Loucy (cell line): ENCODE results near the gene LRRC27.

Experiments used
- H2AFZ ChIP-seq: fragments of 200-600 bp; sonication (generic); 2 replicates; pipeline ENCODE4 v1.6.0; 2016; ENCODE audit warnings: antibody characterized with exemption, mild to moderate bottlenecking, low read length, moderate library complexity
- H3F3A ChIP-seq: fragments of 200-600 bp; 2 replicates; pipeline ENCODE4 v1.6.0; 2016; ENCODE audit warnings: antibody characterized with exemption, low read depth, mild to moderate bottlenecking
- H3K27me3 ChIP-seq: fragments of 200-600 bp; sonication (generic); 2 replicates; pipeline ENCODE4 v1.6.1; 2014; ENCODE audit warnings: low read length, mild to moderate bottlenecking; ENCODE audit not compliant: insufficient read depth, poor library complexity, severe bottlenecking
- H3K36me3 ChIP-seq: fragments of 200-600 bp; sonication (generic); 2 replicates; pipeline ENCODE4 v1.6.1; 2016; ENCODE audit warnings: low read length; ENCODE audit not compliant: insufficient read depth
- H3K4me1 ChIP-seq: fragments of 200-600 bp; sonication (generic); 2 replicates; pipeline ENCODE4 v1.5.1; 2014; ENCODE audit warnings: low read length, mild to moderate bottlenecking; ENCODE audit not compliant: insufficient read depth, poor library complexity, severe bottlenecking
- H3K4me2 ChIP-seq: fragments of 200-600 bp; sonication (generic); 2 replicates; pipeline ENCODE4 v1.6.0; 2014; ENCODE audit warnings: antibody characterized with exemption, low read length, low read depth, mild to moderate bottlenecking; ENCODE audit not compliant: poor library complexity, severe bottlenecking
- H3K4me3 ChIP-seq: fragments of 200-600 bp; sonication (generic); 2 replicates; pipeline ENCODE4 v1.5.1; 2014; ENCODE audit warnings: low read length, mild to moderate bottlenecking, mixed read lengths; ENCODE audit not compliant: poor library complexity, severe bottlenecking
- H3K79me2 ChIP-seq: fragments of 200-600 bp; sonication (generic); 2 replicates; pipeline ENCODE4 v1.6.1; 2014; ENCODE audit warnings: low read length; ENCODE audit not compliant: insufficient read depth
- H3K9ac ChIP-seq: fragments of 200-600 bp; sonication (generic); 2 replicates; pipeline ENCODE4 v1.6.0; 2014; ENCODE audit warnings: mild to moderate bottlenecking, low read depth, low read length, moderate library complexity; ENCODE audit not compliant: poor library complexity, severe bottlenecking
- H3K9me2 ChIP-seq: fragments of 200-600 bp; sonication (generic); replicated peaks from 2 replicates; pipeline ENCODE4 v1.6.1; 2016; ENCODE audit warnings: low read depth, low read length, mixed read lengths
- H3K9me3 ChIP-seq: fragments of 200-600 bp; sonication (generic); 2 replicates; pipeline ENCODE4 v1.6.1; 2014; ENCODE audit warnings: mild to moderate bottlenecking, antibody characterized with exemption, low read length, low read depth; ENCODE audit not compliant: insufficient read depth
- H4K20me1 ChIP-seq: fragments of 200-600 bp; sonication (generic); 2 replicates; pipeline ENCODE4 v1.6.0; 2014; ENCODE audit warnings: antibody characterized with exemption, low read length, mild to moderate bottlenecking; ENCODE audit not compliant: insufficient read depth, poor library complexity, severe bottlenecking
- EZH2phosphoT487 ChIP-seq: fragments of 200-600 bp; IDR thresholded peaks from 2 replicates; pipeline ENCODE4 v1.6.1; 2018; ENCODE audit warnings: antibody characterized with exemption, mild to moderate bottlenecking, moderate library complexity, borderline replicate concordance
- TF ChIP-seq, protein P1 (sequence below): fragments of 200-600 bp; sonication (generic); conservative IDR thresholded peaks from 2 replicates; pipeline ENCODE4 v1.5.1; 2014; ENCODE audit warnings: mild to moderate bottlenecking, antibody characterized with exemption, low read length

LRRC27 gene

GRCh38 chr10:132368391-132368790 is 36.4 kb downstream of the LRRC27 start:
- Histone ChIP-seq H3K4me1 (no peaks in the 10 kb centered on the region), H3K9ac (no peak overlapping the region), H3K9me3 (no peaks in the 10 kb centered on the region), H4K20me1 (no peaks in the 10 kb centered on the region), H3K36me3 (no peaks in the 10 kb centered on the region), H3K4me2 (no peak overlapping the region), H3F3A (no peaks in the 10 kb centered on the region), H3K9me2 (no peaks in the 10 kb centered on the region), H3K4me3 (no peak overlapping the region), H3K27me3 (no peaks in the 10 kb centered on the region), H3K79me2 (no peaks in the 10 kb centered on the region), H2AFZ (no peak overlapping the region)
- no peak for TF ChIP-seq EZH2phosphoT487
- TF ChIP-seq, protein P1, sequence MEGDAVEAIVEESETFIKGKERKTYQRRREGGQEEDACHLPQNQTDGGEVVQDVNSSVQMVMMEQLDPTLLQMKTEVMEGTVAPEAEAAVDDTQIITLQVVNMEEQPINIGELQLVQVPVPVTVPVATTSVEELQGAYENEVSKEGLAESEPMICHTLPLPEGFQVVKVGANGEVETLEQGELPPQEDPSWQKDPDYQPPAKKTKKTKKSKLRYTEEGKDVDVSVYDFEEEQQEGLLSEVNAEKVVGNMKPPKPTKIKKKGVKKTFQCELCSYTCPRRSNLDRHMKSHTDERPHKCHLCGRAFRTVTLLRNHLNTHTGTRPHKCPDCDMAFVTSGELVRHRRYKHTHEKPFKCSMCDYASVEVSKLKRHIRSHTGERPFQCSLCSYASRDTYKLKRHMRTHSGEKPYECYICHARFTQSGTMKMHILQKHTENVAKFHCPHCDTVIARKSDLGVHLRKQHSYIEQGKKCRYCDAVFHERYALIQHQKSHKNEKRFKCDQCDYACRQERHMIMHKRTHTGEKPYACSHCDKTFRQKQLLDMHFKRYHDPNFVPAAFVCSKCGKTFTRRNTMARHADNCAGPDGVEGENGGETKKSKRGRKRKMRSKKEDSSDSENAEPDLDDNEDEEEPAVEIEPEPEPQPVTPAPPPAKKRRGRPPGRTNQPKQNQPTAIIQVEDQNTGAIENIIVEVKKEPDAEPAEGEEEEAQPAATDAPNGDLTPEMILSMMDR: no peak

GRCh38 chr10:132368881-132369635 is 37.1 kb downstream of the LRRC27 start:
- Histone ChIP-seq H2AFZ (no peak overlapping the region), H3K9ac (no peak overlapping the region), H3K4me2 (no peak overlapping the region), H3F3A (no peaks in the 10 kb centered on the region), H3K4me3 (no peak overlapping the region), H3K4me1 (no peaks in the 10 kb centered on the region), H3K79me2 (no peaks in the 10 kb centered on the region), H4K20me1 (no peaks in the 10 kb centered on the region), H3K36me3 (no peaks in the 10 kb centered on the region), H3K9me2 (no peaks in the 10 kb centered on the region), H3K9me3 (no peaks in the 10 kb centered on the region), H3K27me3 (no peaks in the 10 kb centered on the region)
- TF ChIP-seq, protein P1: no peak
- TF ChIP-seq EZH2phosphoT487: no peak

DNA sequence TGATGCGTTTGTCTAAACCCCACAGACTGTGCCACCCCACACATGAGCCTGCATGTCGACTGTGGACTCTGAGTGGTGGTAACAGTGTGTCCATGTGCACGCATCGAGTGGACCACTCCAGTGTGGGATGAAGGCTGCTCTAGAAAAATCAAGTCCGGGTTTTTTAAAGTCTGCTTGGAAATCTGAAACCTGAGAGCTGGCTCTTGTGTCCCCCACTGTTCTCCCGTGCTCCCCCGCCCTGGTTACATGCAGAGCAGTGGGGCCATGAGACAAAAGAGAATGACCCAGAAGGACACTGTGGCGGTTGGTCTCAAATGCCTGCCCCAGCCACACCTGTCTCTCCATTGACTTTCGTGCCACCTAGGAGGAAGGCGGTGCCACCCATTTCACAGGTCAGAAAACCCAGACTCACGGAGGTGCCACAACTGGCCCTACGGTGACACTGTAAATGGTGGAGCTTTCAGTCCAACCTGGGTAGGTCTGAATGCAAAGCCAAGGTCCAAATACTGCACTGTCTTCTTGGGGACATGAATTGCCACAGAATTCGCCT is 37.7 kb downstream of the LRRC27 start:
- Histone ChIP-seq H2AFZ (no peak overlapping the region), H3K36me3 (no peaks in the 10 kb centered on the region), H3K4me3 (no peak overlapping the region), H3K9ac (no peak overlapping the region), H3K79me2 (no peaks in the 10 kb centered on the region), H4K20me1 (no peaks in the 10 kb centered on the region), H3K9me3 (no peaks in the 10 kb centered on the region), H3K4me1 (no peaks in the 10 kb centered on the region), H3K4me2 (no peak overlapping the region), H3F3A (no peaks in the 10 kb centered on the region), H3K9me2 (no peaks in the 10 kb centered on the region), H3K27me3 (no peaks in the 10 kb centered on the region)
- no peak for TF ChIP-seq EZH2phosphoT487
- TF ChIP-seq, protein P1: no peak
